Measurements from ENCODE around the gene COL25A1.

DNA sequence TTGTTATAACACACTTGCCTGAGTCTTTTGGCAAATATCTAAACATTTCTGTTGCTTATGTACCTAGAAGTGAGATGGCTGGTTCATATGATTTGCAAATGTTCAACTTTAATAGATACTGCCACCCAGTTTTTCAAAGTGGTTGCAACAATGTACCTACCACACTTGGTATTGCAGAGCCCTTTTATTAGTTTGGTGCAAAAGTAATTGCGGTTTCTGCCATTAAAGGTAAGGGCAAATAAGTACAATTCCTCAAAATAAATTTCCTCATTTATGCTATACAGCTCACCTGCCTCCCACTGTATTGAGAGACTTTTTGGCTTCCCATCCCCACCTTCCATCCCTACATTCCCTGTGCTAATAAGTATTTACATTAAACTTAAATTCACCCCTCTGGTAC, 47.7 kb upstream of the COL25A1 start:
- TF ChIP-seq CTCF (IDR thresholded peaks at IDR 0.05) (no peak), POLR2A (IDR thresholded peaks at IDR 0.05) (no peak)
